ENCODE results near the gene RRP8. TPM values are rescaled to one million over a fixed set of nuclear protein-coding genes. Genes with fewer than 3 reads are reported as not detected.

The RRP8 gene
- total RNA-seq, 1 donor from 2014 or later: 23.9 TPM

DNA sequence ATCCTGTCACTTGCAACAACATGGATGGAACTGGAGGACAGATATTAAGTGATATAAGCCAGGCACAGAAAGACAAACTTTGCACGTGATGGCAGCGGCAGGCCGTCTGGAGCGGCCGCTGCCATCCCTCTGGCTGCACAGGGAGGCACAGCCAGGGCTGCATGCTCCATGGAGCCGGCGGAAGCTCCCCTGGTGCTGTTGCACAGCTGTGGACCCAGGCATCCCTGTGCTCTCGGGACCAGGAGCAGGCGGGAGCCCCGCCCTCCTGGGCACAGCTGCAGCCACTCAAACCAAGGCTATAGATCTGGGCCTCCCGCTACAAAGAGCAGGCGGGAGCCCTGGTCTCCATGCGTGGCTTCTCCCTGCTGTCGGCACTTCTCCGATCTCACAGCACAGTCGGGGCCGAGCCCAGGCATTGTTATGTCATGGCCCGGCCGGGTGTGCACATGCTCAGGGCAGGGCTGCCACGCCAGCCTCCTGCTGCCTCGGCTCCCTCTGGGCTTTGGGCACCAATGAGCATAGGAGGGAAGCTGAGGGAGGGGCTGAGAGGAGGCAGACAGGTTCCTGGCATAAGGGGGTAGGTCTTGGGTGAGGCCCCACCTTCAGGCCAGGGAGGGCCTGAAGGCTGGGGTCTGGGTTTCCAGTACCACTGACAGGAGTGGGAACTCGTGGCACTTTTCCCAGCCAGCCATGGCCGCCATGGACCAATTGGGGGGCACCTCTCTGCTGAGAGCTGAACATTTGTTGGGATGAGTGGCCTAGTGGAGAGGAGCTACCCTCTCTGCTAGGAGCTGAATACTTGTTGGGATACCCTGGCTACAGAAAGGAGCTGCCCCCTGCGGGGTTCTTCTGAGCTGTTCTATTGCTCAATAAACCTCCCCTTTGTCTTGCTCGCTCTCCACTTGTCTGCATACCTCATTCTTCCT is 16.7 kb downstream of the RRP8 start:
- no peaks in the 10 kb centered on the region for H3K27me3 Mint-ChIP-seq (ENCODE audit: low read depth, unreplicated experiment)
- no peak overlapping the region for H3K4me3 ChIP-seq (ENCODE audit: insufficient read depth, low read depth, low read length)
- H3K9me3 ChIP-seq (ENCODE audit: insufficient read depth, low read depth, low read length): peaks cover 3% of the 10 kb centered on the region
- no peak overlapping the region for H2AFZ ChIP-seq (ENCODE audit: low read depth, low read length)
- no peak overlapping the region for H3K27ac ChIP-seq (ENCODE audit: low read depth, low read length)
- FAIRE-seq (no peak), DNase-seq (ENCODE audit: low read depth) (no peak)
- no peak overlapping the region for H3K27ac Mint-ChIP-seq (ENCODE audit: unreplicated experiment)
- peaks cover 21% of the 10 kb centered on the region for H3K36me3 Mint-ChIP-seq (ENCODE audit: low read depth, unreplicated experiment)
- H3K4me3 Mint-ChIP-seq (ENCODE audit: unreplicated experiment): no peak overlapping the region
- no peaks in the 10 kb centered on the region for H3K4me1 ChIP-seq (ENCODE audit: insufficient read depth, low read length)
- H4K20me1 ChIP-seq (ENCODE audit: insufficient read depth, low read length): no peaks in the 10 kb centered on the region
- peaks cover 4% of the 10 kb centered on the region for H3K36me3 ChIP-seq (ENCODE audit: insufficient read depth, low read length)
- H3K4me1 Mint-ChIP-seq (ENCODE audit: low read depth, unreplicated experiment): no peaks in the 10 kb centered on the region
- H3K9ac ChIP-seq (ENCODE audit: low read length): no peak overlapping the region
- peaks cover 10% of the 10 kb centered on the region for H3K79me2 ChIP-seq (ENCODE audit: insufficient read depth, low read length)
- no peak overlapping the region for H3K4me2 ChIP-seq (ENCODE audit: low read length)
- H3K27me3 ChIP-seq (ENCODE audit: insufficient read depth, low read length): no peaks in the 10 kb centered on the region
- no peak for TF ChIP-seq CTCF (IDR thresholded peaks at IDR 0.05; ENCODE audit: insufficient read depth, low read depth, low read length)
- no peak for TF ChIP-seq EZH2 (IDR thresholded peaks at IDR 0.05; ENCODE audit: insufficient read depth, low read length)
- H3K9me3 Mint-ChIP-seq (ENCODE audit: unreplicated experiment): peaks cover 17% of the 10 kb centered on the region

- TF ChIP-seq CTCF (IDR thresholded peaks at IDR 0.05; ENCODE audit: insufficient read depth, low read depth, low read length) (no peak), EZH2 (IDR thresholded peaks at IDR 0.05; ENCODE audit: insufficient read depth, low read length) (no peak)
- H3K4me1 Mint-ChIP-seq (ENCODE audit: low read depth, unreplicated experiment): no peaks in the 10 kb centered on the region
- DNase-seq (ENCODE audit: low read depth): no peak
These were observed 18.9 kb downstream of the RRP8 start for GRCh38 chr11:6584528-6584927.

DNA sequence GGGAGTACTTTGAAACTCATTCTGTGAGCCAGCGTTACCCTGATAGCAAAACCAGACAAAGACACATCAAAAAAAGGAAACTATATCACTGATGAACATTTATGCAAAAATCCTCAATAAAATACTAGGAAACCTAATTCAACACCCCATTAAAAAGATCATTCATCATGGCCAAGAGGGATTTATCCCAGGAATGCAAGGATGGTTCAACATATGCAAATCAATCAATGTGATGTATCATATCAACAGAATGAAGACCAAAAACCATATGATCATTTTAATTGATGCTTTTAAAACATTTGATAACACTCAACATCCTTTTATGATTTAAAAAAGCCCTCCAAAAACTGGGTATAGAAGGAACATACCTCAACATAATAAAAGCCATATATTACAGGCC is 19.8 kb downstream of the RRP8 start:
- no peak overlapping the region for H3K9ac ChIP-seq (ENCODE audit: low read length)
- Mint-ChIP-seq H3K4me1 (ENCODE audit: low read depth, unreplicated experiment) (no peaks in the 10 kb centered on the region), H3K27me3 (ENCODE audit: low read depth, unreplicated experiment) (no peaks in the 10 kb centered on the region)

More at GRCh38 chr11:6584528-6584927, 18.9 kb downstream of the RRP8 start:
- Mint-ChIP-seq H3K9me3 (ENCODE audit: unreplicated experiment) (peaks cover 19% of the 10 kb centered on the region), H3K4me3 (ENCODE audit: unreplicated experiment) (no peak overlapping the region), H3K27ac (ENCODE audit: unreplicated experiment) (no peak overlapping the region), H3K36me3 (ENCODE audit: low read depth, unreplicated experiment) (peaks cover 29% of the 10 kb centered on the region), H3K27me3 (ENCODE audit: low read depth, unreplicated experiment) (no peaks in the 10 kb centered on the region)
- no peak overlapping the region for H3K27ac ChIP-seq (ENCODE audit: low read depth, low read length)
- no peaks in the 10 kb centered on the region for H3K4me1 ChIP-seq (ENCODE audit: insufficient read depth, low read length)
- no peaks in the 10 kb centered on the region for H4K20me1 ChIP-seq (ENCODE audit: insufficient read depth, low read length)
- H3K9ac ChIP-seq (ENCODE audit: low read length): no peak overlapping the region
- H3K4me3 ChIP-seq (ENCODE audit: insufficient read depth, low read depth, low read length): no peak overlapping the region
- H3K9me3 ChIP-seq (ENCODE audit: insufficient read depth, low read depth, low read length): peaks cover 3% of the 10 kb centered on the region
- H2AFZ ChIP-seq (ENCODE audit: low read depth, low read length): no peak overlapping the region
- no peaks in the 10 kb centered on the region for H3K36me3 ChIP-seq (ENCODE audit: insufficient read depth, low read length)
- no peaks in the 10 kb centered on the region for H3K27me3 ChIP-seq (ENCODE audit: insufficient read depth, low read length)
- no peak overlapping the region for H3K4me2 ChIP-seq (ENCODE audit: low read length)
- peaks cover 10% of the 10 kb centered on the region for H3K79me2 ChIP-seq (ENCODE audit: insufficient read depth, low read length)
- no peak for FAIRE-seq

More for the DNA sequence above, 19.8 kb downstream of the RRP8 start:
- Histone ChIP-seq H3K4me3 (ENCODE audit: insufficient read depth, low read depth, low read length) (no peak overlapping the region), H4K20me1 (ENCODE audit: insufficient read depth, low read length) (no peaks in the 10 kb centered on the region), H3K79me2 (ENCODE audit: insufficient read depth, low read length) (peaks cover 10% of the 10 kb centered on the region), H3K27me3 (ENCODE audit: insufficient read depth, low read length) (no peaks in the 10 kb centered on the region), H2AFZ (ENCODE audit: low read depth, low read length) (no peak overlapping the region), H3K4me1 (ENCODE audit: insufficient read depth, low read length) (no peaks in the 10 kb centered on the region), H3K27ac (ENCODE audit: low read depth, low read length) (no peak overlapping the region), H3K36me3 (ENCODE audit: insufficient read depth, low read length) (no peaks in the 10 kb centered on the region), H3K9me3 (ENCODE audit: insufficient read depth, low read depth, low read length) (peaks cover 3% of the 10 kb centered on the region), H3K4me2 (ENCODE audit: low read length) (no peak overlapping the region)
- Mint-ChIP-seq H3K36me3 (ENCODE audit: low read depth, unreplicated experiment) (peaks cover 29% of the 10 kb centered on the region), H3K4me3 (ENCODE audit: unreplicated experiment) (no peak overlapping the region), H3K27ac (ENCODE audit: unreplicated experiment) (no peak overlapping the region), H3K9me3 (ENCODE audit: unreplicated experiment) (peaks cover 19% of the 10 kb centered on the region)
- no peak for TF ChIP-seq EZH2 (IDR thresholded peaks at IDR 0.05; ENCODE audit: insufficient read depth, low read length)
- TF ChIP-seq CTCF (IDR thresholded peaks at IDR 0.05; ENCODE audit: insufficient read depth, low read depth, low read length): no peak
- FAIRE-seq: peak; percentile 9
- DNase-seq (ENCODE audit: low read depth): no peak
